GM19193 (cell line): ENCODE data around the gene XIRP2.

ENCODE experiments used
- POLR2A ChIP-seq: IDR thresholded peaks from 4 replicates; pipeline ENCODE4 v1.6.1; 2011; ENCODE audit not compliant: insufficient read depth, insufficient read length; ENCODE audit errors: extremely low read depth

Gene XIRP2

GRCh38 chr2:167069855-167070254, 181.6 kb downstream of the XIRP2 start:
- TF ChIP-seq POLR2A = no peak

GRCh38 chr2:167100506-167100905, 212.2 kb downstream of the XIRP2 start:
- no peak for TF ChIP-seq POLR2A

- no peak for TF ChIP-seq POLR2A
Measured at GRCh38 chr2:167103028-167103756, 214.9 kb downstream of the XIRP2 start.

- no peak for TF ChIP-seq POLR2A
Measured at GRCh38 chr2:167103757-167104133, 215.5 kb downstream of the XIRP2 start.

- TF ChIP-seq POLR2A = no peak
Measured at GRCh38 chr2:167104691-167105090, 216.4 kb downstream of the XIRP2 start.

- TF ChIP-seq POLR2A = no peak
Measured at GRCh38 chr2:167110345-167110744, 222.1 kb downstream of the XIRP2 start.

- no peak for TF ChIP-seq POLR2A
Measured at GRCh38 chr2:167114018-167114417, 225.7 kb downstream of the XIRP2 start.

GRCh38 chr2:167115541-167115940, 227.3 kb downstream of the XIRP2 start:
- TF ChIP-seq POLR2A = no peak

GRCh38 chr2:167122389-167122788, 234.1 kb downstream of the XIRP2 start:
- TF ChIP-seq POLR2A = no peak

DNA sequence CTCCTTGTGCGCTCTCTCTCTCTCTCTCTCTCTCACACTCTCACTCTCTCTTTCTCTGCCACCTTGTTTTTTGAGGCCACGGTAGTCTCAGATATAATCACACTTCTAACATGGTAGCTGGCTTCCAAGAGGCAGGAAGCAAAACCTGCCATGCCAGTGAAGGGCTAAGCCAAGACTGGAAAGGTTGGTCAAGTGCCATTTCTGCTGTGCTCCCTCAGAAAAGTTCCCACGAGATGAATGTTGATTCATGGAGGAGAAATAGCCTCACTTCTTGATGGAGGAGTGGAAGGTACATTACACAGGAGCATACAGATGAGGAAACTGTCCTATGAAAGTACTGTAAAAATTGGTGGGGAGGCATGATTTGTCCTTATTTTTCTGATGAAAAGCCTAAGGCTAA, 237.9 kb downstream of the XIRP2 start:
- TF ChIP-seq POLR2A = no peak

- no peak for TF ChIP-seq POLR2A
Measured at GRCh38 chr2:167127135-167127534, 238.9 kb downstream of the XIRP2 start.

GRCh38 chr2:167128130-167128529, 239.8 kb downstream of the XIRP2 start:
- TF ChIP-seq POLR2A = no peak

DNA sequence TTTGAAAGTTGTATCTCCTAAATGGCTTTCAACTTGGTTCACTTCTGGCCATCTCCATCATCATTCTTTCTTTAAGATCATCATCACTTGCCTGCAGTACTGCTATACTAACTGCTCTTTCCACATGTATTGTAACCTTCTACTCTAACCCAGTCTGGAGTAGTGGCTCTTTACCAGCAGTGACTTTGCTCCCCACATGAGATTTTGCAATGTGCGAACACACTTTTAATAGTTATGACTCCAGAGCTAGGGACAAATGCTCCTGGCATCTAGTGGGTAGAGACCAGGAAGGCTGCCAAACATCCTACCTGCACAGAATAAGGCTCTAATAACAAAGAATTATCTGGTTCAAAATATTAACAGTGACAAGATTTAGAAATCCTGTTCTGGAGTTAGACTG, 243.8 kb downstream of the XIRP2 start:
- no peak for TF ChIP-seq POLR2A

DNA sequence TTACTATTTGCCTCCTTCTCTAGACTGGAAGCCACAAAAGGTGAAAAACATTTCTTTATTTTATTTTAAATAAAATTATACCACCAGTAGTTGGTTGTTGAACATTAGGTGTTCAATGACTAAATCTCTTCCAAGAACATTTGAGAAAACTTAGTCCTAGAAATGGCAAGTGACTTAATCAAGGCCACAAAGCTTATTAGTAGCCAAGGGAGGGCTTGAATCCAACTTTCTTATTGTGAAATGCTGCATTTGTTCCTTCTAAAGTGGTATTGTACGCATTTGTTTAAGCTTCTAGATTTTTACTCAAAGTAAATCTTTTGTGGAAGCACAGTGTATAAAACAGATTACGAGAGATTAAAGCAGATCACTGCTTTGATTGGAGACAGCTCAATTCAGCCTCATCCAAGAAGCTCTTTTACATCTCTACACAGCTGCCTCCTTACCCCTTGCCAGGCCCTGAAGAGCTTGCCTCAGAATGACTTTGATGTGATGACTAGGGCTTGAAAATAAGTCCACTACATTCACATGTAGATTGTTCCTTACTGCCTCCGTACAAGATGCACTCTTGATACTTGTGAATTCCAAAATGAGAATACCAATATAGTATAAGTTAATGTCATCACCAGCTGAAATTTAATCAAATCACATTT, 244.8 kb downstream of the XIRP2 start:
- TF ChIP-seq POLR2A = no peak

DNA sequence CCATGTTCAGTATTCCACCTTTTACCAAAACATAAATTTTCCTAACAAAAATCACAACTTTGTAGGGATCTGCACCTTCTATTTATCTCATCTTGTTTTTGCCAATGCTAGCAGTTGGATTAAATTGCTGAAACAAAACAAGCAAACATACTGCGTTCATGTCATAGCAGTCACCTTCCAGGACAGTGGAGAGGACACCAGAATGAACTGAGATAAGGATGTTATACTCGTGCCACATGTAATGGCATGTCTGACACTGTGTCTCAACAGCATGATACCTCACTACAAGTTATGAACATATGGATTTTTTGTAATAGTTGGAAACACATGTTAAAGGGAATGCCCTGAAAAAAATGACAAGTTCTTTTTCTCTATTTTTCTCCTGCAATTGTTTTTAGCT, 245.3 kb downstream of the XIRP2 start:
- no peak for TF ChIP-seq POLR2A

GRCh38 chr2:167134381-167135072, 246.2 kb downstream of the XIRP2 start:
- no peak for TF ChIP-seq POLR2A
